ENCODE data around the gene NLGN2.

NLGN2 gene

GRCh38 chr17:7413346-7413985 lies 5.8 kb downstream of the NLGN2 start:
- no peak overlapping the region for H3K4me3 ChIP-seq (ENCODE audit: insufficient read depth, low read depth, low read length, poor library complexity, severe bottlenecking)
- no peak for DNase-seq
- H3K36me3 ChIP-seq (ENCODE audit: control insufficient read depth, insufficient read depth, low read length) = no peaks in the 10 kb centered on the region

DNA sequence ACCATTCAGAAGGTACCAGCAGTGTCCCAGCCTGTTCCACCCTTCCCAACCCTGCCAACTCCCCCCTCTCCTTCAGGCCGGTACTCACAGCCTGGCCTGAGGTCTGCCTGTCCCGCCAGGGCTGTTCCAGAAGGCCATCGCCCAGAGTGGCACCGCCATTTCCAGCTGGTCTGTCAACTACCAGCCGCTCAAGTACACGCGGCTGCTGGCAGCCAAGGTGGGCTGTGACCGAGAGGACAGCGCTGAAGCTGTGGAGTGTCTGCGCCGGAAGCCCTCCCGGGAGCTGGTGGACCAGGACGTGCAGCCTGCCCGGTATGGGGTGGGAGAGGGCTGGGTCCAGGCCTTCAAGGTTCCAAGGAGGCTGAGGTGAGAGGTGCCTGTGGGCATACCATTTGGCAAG lies 7.2 kb downstream of the NLGN2 start:
- H3K4me1 ChIP-seq (ENCODE audit: control insufficient read depth, insufficient read depth, low read length, poor library complexity, severe bottlenecking) = no peaks in the 10 kb centered on the region
- H3K9me3 ChIP-seq (ENCODE audit: control insufficient read depth, low read length) = no peaks in the 10 kb centered on the region
- H3K4me3 ChIP-seq (ENCODE audit: insufficient read depth, low read depth, low read length, poor library complexity, severe bottlenecking) = no peak overlapping the region
- H3K27ac ChIP-seq (ENCODE audit: insufficient read depth, low read length, poor library complexity, severe bottlenecking) = no peak overlapping the region
- H3K36me3 ChIP-seq (ENCODE audit: control insufficient read depth, insufficient read depth, low read length) = no peaks in the 10 kb centered on the region
- no peak for DNase-seq
- H3K27me3 ChIP-seq (replicated peaks; ENCODE audit: control insufficient read depth, insufficient read depth, low read length, poor library complexity, severe bottlenecking) = no peaks in the 10 kb centered on the region

More at GRCh38 chr17:7413346-7413985, 5.8 kb downstream of the NLGN2 start:
- Histone ChIP-seq H3K27me3 (replicated peaks; ENCODE audit: control insufficient read depth, insufficient read depth, low read length, poor library complexity, severe bottlenecking) (no peaks in the 10 kb centered on the region), H3K4me1 (ENCODE audit: control insufficient read depth, insufficient read depth, low read length, poor library complexity, severe bottlenecking) (no peaks in the 10 kb centered on the region), H3K27ac (ENCODE audit: insufficient read depth, low read length, poor library complexity, severe bottlenecking) (no peak overlapping the region), H3K9me3 (ENCODE audit: control insufficient read depth, low read length) (no peaks in the 10 kb centered on the region)

DNA sequence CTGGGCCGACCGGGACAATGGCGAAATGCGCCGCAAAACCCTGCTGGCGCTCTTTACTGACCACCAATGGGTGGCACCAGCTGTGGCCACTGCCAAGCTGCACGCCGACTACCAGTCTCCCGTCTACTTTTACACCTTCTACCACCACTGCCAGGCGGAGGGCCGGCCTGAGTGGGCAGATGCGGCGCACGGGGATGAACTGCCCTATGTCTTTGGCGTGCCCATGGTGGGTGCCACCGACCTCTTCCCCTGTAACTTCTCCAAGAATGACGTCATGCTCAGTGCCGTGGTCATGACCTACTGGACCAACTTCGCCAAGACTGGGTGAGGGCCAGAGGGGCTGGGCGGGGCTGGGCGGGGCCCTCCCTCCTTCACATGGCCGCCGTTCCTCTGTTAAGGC lies 8.1 kb downstream of the NLGN2 start:
- Histone ChIP-seq H3K4me1 (ENCODE audit: control insufficient read depth, insufficient read depth, low read length, poor library complexity, severe bottlenecking) (no peaks in the 10 kb centered on the region), H3K36me3 (ENCODE audit: control insufficient read depth, insufficient read depth, low read length) (no peaks in the 10 kb centered on the region), H3K9me3 (ENCODE audit: control insufficient read depth, low read length) (no peaks in the 10 kb centered on the region), H3K27ac (ENCODE audit: insufficient read depth, low read length, poor library complexity, severe bottlenecking) (no peak overlapping the region), H3K27me3 (replicated peaks; ENCODE audit: control insufficient read depth, insufficient read depth, low read length, poor library complexity, severe bottlenecking) (no peaks in the 10 kb centered on the region), H3K4me3 (ENCODE audit: insufficient read depth, low read depth, low read length, poor library complexity, severe bottlenecking) (no peak overlapping the region)
- DNase-seq = no peak

DNA sequence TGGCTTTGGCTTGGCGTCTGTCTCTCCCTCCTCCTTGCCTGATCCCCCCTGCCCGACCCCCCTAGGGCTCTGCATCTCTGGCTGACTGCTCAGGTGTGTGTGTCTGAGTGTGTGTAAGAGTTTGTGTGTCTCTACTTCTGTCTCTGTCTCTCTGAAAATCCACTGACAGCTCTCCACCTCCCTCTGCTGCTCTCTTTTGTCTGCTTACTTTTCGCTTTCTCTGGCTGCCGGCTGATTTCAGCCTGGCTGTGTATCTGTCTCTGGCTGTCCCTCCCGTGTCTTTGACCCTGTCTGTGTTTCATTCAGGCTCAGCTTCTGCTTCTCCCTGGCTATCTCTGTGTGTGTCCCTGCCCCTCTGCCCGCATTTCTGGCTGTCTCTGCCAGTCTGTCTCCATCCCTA lies 8.7 kb downstream of the NLGN2 start:
- H3K4me1 ChIP-seq (ENCODE audit: control insufficient read depth, insufficient read depth, low read length, poor library complexity, severe bottlenecking) = no peaks in the 10 kb centered on the region
- H3K27me3 ChIP-seq (replicated peaks; ENCODE audit: control insufficient read depth, insufficient read depth, low read length, poor library complexity, severe bottlenecking) = no peaks in the 10 kb centered on the region
- no peak overlapping the region for H3K4me3 ChIP-seq (ENCODE audit: insufficient read depth, low read depth, low read length, poor library complexity, severe bottlenecking)
- H3K27ac ChIP-seq (ENCODE audit: insufficient read depth, low read length, poor library complexity, severe bottlenecking) = no peak overlapping the region
- H3K9me3 ChIP-seq (ENCODE audit: control insufficient read depth, low read length) = no peaks in the 10 kb centered on the region
- no peaks in the 10 kb centered on the region for H3K36me3 ChIP-seq (ENCODE audit: control insufficient read depth, insufficient read depth, low read length)
- no peak for DNase-seq

DNA sequence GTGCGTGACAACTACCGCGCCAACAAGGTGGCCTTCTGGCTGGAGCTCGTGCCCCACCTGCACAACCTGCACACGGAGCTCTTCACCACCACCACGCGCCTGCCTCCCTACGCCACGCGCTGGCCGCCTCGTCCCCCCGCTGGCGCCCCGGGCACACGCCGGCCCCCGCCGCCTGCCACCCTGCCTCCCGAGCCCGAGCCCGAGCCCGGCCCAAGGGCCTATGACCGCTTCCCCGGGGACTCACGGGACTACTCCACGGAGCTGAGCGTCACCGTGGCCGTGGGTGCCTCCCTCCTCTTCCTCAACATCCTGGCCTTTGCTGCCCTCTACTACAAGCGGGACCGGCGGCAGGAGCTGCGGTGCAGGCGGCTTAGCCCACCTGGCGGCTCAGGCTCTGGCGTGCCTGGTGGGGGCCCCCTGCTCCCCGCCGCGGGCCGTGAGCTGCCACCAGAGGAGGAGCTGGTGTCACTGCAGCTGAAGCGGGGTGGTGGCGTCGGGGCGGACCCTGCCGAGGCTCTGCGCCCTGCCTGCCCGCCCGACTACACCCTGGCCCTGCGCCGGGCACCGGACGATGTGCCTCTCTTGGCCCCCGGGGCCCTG lies 9.5 kb downstream of the NLGN2 start:
- no peak for DNase-seq
- Histone ChIP-seq H3K4me1 (ENCODE audit: control insufficient read depth, insufficient read depth, low read length, poor library complexity, severe bottlenecking) (no peaks in the 10 kb centered on the region), H3K27ac (ENCODE audit: insufficient read depth, low read length, poor library complexity, severe bottlenecking) (no peak overlapping the region), H3K9me3 (ENCODE audit: control insufficient read depth, low read length) (no peaks in the 10 kb centered on the region), H3K36me3 (ENCODE audit: control insufficient read depth, insufficient read depth, low read length) (no peaks in the 10 kb centered on the region), H3K27me3 (replicated peaks; ENCODE audit: control insufficient read depth, insufficient read depth, low read length, poor library complexity, severe bottlenecking) (no peaks in the 10 kb centered on the region), H3K4me3 (ENCODE audit: insufficient read depth, low read depth, low read length, poor library complexity, severe bottlenecking) (no peak overlapping the region)

DNA sequence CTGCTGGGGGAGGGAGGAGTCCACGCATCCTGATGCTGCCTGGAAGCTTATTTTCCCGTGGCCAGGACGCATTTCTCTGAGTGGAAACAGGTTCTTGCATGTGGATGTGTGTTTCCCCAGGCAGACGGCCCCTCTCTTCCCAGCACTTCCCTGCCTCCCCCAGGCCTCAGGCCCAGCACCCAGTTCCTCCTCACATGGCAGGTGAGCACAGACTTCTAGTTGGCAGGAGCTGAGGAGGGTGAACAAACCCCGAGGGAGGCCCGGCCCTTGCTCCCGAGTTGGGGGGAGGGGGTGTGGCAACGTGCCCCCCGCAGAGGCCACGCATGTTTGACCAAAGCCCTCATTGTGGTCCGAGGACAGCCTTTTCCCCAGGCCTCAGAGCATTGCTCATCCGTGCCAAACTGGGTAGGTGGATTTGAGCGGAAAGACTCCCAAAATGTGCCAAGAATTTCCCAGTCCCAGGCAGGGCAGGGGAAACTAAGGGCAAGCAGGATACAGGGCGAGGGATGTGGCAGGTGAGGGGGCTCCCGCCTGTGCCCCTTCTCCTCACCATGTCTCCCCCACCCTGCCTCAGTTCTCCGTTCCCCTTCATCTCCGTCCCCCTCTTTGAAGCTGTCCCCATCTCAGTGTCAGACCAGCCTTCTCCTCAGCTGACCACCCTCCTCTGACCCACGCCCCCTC lies 11.0 kb downstream of the NLGN2 start:
- no peaks in the 10 kb centered on the region for H3K4me1 ChIP-seq (ENCODE audit: control insufficient read depth, insufficient read depth, low read length, poor library complexity, severe bottlenecking)
- no peaks in the 10 kb centered on the region for H3K27me3 ChIP-seq (replicated peaks; ENCODE audit: control insufficient read depth, insufficient read depth, low read length, poor library complexity, severe bottlenecking)
- DNase-seq = no peak
- no peak overlapping the region for H3K4me3 ChIP-seq (ENCODE audit: insufficient read depth, low read depth, low read length, poor library complexity, severe bottlenecking)
- H3K27ac ChIP-seq (ENCODE audit: insufficient read depth, low read length, poor library complexity, severe bottlenecking) = no peak overlapping the region
- no peaks in the 10 kb centered on the region for H3K36me3 ChIP-seq (ENCODE audit: control insufficient read depth, insufficient read depth, low read length)
- H3K9me3 ChIP-seq (ENCODE audit: control insufficient read depth, low read length) = no peaks in the 10 kb centered on the region

DNA sequence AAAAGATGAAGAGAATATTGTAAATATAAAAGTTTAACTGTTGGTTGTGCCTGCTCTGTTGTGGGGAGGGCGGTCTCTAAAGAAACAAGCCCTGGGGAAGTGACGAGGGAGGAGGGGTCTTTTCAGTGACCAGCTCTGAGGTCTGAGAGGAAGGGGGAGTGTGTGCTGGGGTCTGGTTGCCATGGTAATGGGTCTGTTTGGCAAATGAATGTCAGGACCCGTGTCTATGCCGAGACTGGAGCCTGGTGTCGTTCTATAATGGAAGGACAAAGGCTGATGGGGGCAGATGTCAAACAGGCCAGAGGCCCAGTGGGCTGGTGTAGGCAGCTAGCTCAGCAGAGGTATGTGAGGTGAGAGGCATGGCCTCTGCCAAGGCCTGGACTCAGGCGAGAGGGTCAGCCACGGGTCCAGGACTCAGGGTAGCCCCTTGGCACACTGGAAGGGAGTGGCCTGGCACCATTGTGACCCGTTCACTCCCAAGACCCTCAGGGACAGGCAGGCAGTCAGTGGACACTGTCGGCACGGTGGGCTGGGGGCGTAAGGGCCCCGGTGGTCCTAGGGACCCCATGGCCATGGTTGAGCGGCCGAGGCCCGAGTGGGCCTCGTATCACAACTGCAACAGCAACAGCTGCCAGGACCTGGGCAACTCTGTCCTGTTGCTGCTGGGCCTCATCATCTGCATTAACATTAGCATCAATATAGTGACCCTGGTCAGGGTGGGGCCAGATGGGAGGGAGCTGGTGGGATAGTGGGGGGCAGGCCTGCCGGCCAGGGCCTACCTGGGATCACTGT lies 12.4 kb downstream of the NLGN2 start, which contains the start of gene SPEM1:
SPEM1 (plus strand) TSS at position 506 of the 792 bp plus-strand sequence; CDS start at position 567, 61 bp downstream.
- DNase-seq = no peak
- no peak within 1 kb of the TSS for H3K27ac ChIP-seq (ENCODE audit: insufficient read depth, low read length, poor library complexity, severe bottlenecking)
- no peaks in the 10 kb centered on the region for H3K4me1 ChIP-seq (ENCODE audit: control insufficient read depth, insufficient read depth, low read length, poor library complexity, severe bottlenecking)
- no peaks in the 10 kb centered on the region for H3K27me3 ChIP-seq (replicated peaks; ENCODE audit: control insufficient read depth, insufficient read depth, low read length, poor library complexity, severe bottlenecking)
- H3K36me3 ChIP-seq (ENCODE audit: control insufficient read depth, insufficient read depth, low read length) = no peaks in the 10 kb centered on the region
- no peak within 1 kb of the TSS for H3K4me3 ChIP-seq (ENCODE audit: insufficient read depth, low read depth, low read length, poor library complexity, severe bottlenecking)
- no peaks in the 10 kb centered on the region for H3K9me3 ChIP-seq (ENCODE audit: control insufficient read depth, low read length)

GRCh38 chr17:7421186-7421585 lies 13.5 kb downstream of the NLGN2 start:
- Histone ChIP-seq H3K4me1 (ENCODE audit: control insufficient read depth, insufficient read depth, low read length, poor library complexity, severe bottlenecking) (no peaks in the 10 kb centered on the region), H3K27me3 (replicated peaks; ENCODE audit: control insufficient read depth, insufficient read depth, low read length, poor library complexity, severe bottlenecking) (no peaks in the 10 kb centered on the region), H3K9me3 (ENCODE audit: control insufficient read depth, low read length) (no peaks in the 10 kb centered on the region), H3K36me3 (ENCODE audit: control insufficient read depth, insufficient read depth, low read length) (no peaks in the 10 kb centered on the region), H3K27ac (ENCODE audit: insufficient read depth, low read length, poor library complexity, severe bottlenecking) (no peak overlapping the region), H3K4me3 (ENCODE audit: insufficient read depth, low read depth, low read length, poor library complexity, severe bottlenecking) (no peak overlapping the region)
- DNase-seq = no peak

- no peaks in the 10 kb centered on the region for H3K4me1 ChIP-seq (ENCODE audit: control insufficient read depth, insufficient read depth, low read length, poor library complexity, severe bottlenecking)
- H3K27me3 ChIP-seq (replicated peaks; ENCODE audit: control insufficient read depth, insufficient read depth, low read length, poor library complexity, severe bottlenecking) = no peaks in the 10 kb centered on the region
- no peak overlapping the region for H3K27ac ChIP-seq (ENCODE audit: insufficient read depth, low read length, poor library complexity, severe bottlenecking)
- no peaks in the 10 kb centered on the region for H3K9me3 ChIP-seq (ENCODE audit: control insufficient read depth, low read length)
- H3K36me3 ChIP-seq (ENCODE audit: control insufficient read depth, insufficient read depth, low read length) = no peaks in the 10 kb centered on the region
- H3K4me3 ChIP-seq (ENCODE audit: insufficient read depth, low read depth, low read length, poor library complexity, severe bottlenecking) = no peak overlapping the region
- no peak for DNase-seq
Measured at GRCh38 chr17:7423679-7424078, 16.0 kb downstream of the NLGN2 start.

Data from effector memory CD4-positive, alpha-beta T cell (primary cell).